RWPE1 (cell line): ENCODE results near the gene TCTN3.

Experiments
- CTCF ChIA-PET: fragments of 350-600 bp; sonication (Branson Sonifier 250); formaldehyde crosslinking; extraction: SDS; loops from one replicate; lab custom pipeline; 2021; lab: Yijun Ruan, JAX
- POLR2A ChIA-PET: fragments of 400-600 bp; formaldehyde crosslinking; extraction: SDS; loops from one replicate; lab custom pipeline; 2020; ENCODE audit warnings: antibody characterized with exemption; ENCODE audit not compliant: low non-redundant PET; lab: Yijun Ruan, JAX
- DNase-seq: peaks from one replicate; pipeline ENCODE4 v3.0.0; 2012; ENCODE audit warnings: low spot score
- H3K27ac ChIP-seq: fragments of 450-650 bp; 2 replicates; pipeline ENCODE4 v1.5.1; 2017
- TF ChIP-seq, protein P1 (sequence below): fragments of 450-650 bp; conservative IDR thresholded peaks from 2 replicates; pipeline ENCODE4 v1.5.1; 2017; ENCODE audit warnings: low read depth, mild to moderate bottlenecking

Gene TCTN3

DNA sequence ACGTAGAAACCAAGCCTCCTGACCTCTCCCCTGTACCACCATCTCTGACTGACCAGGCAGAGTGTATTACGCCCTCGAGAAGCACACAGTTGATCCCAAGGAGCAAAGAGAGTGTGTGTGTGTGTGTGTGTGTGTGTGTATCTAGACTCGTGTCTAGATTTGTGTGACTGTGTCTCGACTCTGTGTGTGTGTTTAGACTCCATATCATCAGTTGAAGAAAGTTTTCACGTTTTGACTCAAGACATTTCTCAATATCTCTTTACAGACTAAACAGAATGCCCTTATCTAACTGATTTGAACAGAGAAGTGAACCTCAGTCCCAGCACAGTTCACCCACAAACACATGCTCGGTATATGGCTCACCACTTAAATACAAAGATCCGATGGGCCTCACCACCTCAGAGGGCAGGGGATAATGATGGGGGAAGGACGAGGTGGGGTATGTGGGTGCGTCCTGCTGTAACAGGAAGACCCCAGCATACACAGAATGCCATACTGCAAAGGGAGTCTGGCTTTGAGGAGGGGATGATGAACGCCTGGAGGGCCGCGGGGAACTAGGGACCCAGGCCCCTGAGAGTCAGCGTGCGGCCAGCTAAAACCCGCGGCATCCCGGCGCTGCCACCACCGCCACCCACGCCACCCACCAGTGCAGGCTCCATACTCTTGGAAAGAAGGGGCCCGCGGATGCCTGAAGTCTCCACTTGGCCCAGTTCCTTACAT is 38.0 kb downstream of the TCTN3 start:
- ChIA-PET POLR2A (no interaction called here), CTCF (interaction anchor here (0.5 to 0.6 kb wide), 2 partner anchors 39 to 985 kb away, joined by 3 to 4 read pairs; no protein-coding TSS in a partner anchor)
- peak; percentile 18 for DNase-seq
- TF ChIP-seq, protein P1, sequence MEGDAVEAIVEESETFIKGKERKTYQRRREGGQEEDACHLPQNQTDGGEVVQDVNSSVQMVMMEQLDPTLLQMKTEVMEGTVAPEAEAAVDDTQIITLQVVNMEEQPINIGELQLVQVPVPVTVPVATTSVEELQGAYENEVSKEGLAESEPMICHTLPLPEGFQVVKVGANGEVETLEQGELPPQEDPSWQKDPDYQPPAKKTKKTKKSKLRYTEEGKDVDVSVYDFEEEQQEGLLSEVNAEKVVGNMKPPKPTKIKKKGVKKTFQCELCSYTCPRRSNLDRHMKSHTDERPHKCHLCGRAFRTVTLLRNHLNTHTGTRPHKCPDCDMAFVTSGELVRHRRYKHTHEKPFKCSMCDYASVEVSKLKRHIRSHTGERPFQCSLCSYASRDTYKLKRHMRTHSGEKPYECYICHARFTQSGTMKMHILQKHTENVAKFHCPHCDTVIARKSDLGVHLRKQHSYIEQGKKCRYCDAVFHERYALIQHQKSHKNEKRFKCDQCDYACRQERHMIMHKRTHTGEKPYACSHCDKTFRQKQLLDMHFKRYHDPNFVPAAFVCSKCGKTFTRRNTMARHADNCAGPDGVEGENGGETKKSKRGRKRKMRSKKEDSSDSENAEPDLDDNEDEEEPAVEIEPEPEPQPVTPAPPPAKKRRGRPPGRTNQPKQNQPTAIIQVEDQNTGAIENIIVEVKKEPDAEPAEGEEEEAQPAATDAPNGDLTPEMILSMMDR: no peak
- peak overlapping the region; percentile 47 for H3K27ac ChIP-seq

GRCh38 chr10:95653895-95654294 is 39.8 kb downstream of the TCTN3 start:
- H3K27ac ChIP-seq: no peak overlapping the region
- ChIA-PET CTCF (interaction anchor here (0.7 kb wide), 1 partner anchor 13 kb away, joined by 4 read pairs; no protein-coding TSS in a partner anchor), POLR2A (no interaction called here)
- TF ChIP-seq, protein P1: no peak
- DNase-seq: no peak

DNA sequence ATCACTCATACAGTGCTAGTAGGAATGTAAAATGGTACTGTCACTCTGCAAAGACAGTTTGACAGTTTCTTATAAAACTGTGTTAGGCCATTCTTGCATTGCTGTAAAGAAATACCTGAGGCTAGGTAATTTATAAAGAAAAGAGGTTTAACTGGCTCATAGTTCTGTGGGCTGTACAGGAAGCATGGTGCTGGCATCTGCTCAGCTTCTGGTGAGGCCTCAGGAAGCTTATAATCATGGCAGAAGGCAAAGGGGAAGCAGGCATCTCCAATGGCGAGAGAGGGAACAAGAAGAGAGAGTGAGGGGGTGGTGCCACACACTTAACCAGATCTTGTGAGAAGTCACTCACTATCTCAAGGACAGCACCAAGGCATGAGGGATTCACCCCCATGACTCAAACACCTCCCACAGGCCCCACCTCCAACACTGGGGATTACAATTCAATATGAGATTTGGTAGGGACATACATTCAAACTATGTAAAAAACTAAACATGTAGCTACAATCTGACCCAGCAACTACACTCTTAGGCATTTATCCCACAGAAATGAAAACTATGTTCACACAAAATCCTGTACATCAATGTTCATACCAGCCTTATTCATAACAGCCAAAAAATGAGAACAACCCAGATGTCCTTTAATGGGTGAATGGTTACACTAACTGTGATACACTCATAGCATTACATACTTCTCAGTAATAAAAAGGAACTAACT is 42.2 kb downstream of the TCTN3 start:
- no peak overlapping the region for H3K27ac ChIP-seq
- ChIA-PET POLR2A (no interaction called here), CTCF (interaction anchor here (0.6 kb wide), 1 partner anchor 1836 kb away, joined by 9 read pairs; no protein-coding TSS in a partner anchor)
- TF ChIP-seq, protein P1: no peak
- no peak for DNase-seq

DNA sequence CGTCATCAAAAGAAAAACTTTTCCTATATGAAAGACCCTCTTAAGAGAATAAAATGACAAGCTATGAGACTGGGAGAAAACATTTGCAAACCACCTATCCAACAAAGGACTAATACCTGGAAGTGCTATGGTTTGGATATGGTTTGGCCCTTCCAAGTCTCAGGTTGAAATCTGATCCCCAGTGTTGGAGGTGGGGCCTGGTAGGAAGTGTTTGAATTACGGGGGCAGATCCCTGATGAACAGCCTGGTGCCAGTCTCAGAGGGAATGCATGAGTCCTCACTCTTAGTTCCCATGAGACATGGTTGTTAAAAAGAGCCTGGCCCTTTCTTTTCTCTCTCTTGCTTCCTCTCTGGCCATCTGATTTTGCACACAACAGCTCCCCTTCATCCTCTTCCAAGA is 43.5 kb downstream of the TCTN3 start:
- POLR2A ChIA-PET: no interaction called here
- DNase-seq: no peak
- H3K27ac ChIP-seq: no peak overlapping the region
- CTCF ChIA-PET: interaction anchor here (0.9 kb wide), 1 partner anchor 12 kb away, joined by 4 read pairs; no protein-coding TSS in a partner anchor
- TF ChIP-seq, protein P1: no peak

GRCh38 chr10:95648138-95648537 is 45.6 kb downstream of the TCTN3 start:
- no peak for DNase-seq
- no peak overlapping the region for H3K27ac ChIP-seq
- ChIA-PET CTCF (interaction anchor here (0.6 to 0.8 kb wide), 2 partner anchors 13 to 551 kb away, joined by 3 read pairs; no protein-coding TSS in a partner anchor), POLR2A (no interaction called here)
- TF ChIP-seq, protein P1: no peak

DNA sequence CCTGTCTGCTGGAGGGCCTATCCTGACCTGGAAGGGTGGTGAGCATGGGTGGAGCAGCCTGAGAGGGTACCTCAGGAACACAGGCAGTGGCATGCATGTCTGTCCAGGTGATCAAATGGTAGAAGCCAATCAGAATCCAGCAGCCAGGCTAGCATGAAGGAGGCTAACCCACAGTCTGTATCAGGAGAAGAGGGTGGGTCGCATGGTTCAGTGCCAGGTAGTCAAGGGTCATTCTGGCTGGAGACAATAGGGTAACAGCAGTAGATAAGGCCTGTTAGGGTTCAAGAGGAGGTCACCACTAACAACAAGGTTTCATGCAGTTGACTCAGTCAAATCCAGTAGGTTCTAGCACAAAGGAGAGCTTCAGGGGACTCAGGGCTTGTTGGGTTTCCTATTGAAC is 47.6 kb downstream of the TCTN3 start:
- POLR2A ChIA-PET: no interaction called here
- H3K27ac ChIP-seq: no peak overlapping the region
- TF ChIP-seq, protein P1: no peak
- no peak for DNase-seq
- CTCF ChIA-PET: interaction anchor here (0.6 to 0.7 kb wide), 3 partner anchors 11 to 475 kb away, joined by 3 to 4 read pairs (median 4); partner anchors contain the start of gene ALDH18A1
